Hepatocyte (in vitro differentiated cells): ENCODE measurements around the gene SEMA5A.

ENCODE experiments used
- CTCF ChIP-seq: fragments of 200-600 bp; sonication (generic); IDR thresholded peaks from 2 replicates; pipeline ENCODE4 v1.5.1; 2016; ENCODE audit warnings: antibody characterized with exemption, mild to moderate bottlenecking; ENCODE audit not compliant: poor library complexity
- EZH2 ChIP-seq: fragments of 200-600 bp; sonication (generic); IDR thresholded peaks from 2 replicates; pipeline ENCODE4 v1.6.1; 2016; ENCODE audit warnings: antibody characterized with exemption, mild to moderate bottlenecking, borderline replicate concordance
- EZH2phosphoT487 ChIP-seq: fragments of 200-600 bp; sonication (generic); IDR thresholded peaks from one replicate; pipeline ENCODE4 v1.6.1; 2018; ENCODE audit warnings: antibody characterized with exemption, mild to moderate bottlenecking, low read depth, moderate library complexity; ENCODE audit not compliant: unreplicated experiment, severe bottlenecking

- no peak for TF ChIP-seq CTCF
- TF ChIP-seq EZH2: no peak
- TF ChIP-seq EZH2phosphoT487: no peak
These were observed 66.5 kb downstream of the SEMA5A start for GRCh38 chr5:9479361-9479760.
